ENCODE measurements around the gene PARL.

DNA sequence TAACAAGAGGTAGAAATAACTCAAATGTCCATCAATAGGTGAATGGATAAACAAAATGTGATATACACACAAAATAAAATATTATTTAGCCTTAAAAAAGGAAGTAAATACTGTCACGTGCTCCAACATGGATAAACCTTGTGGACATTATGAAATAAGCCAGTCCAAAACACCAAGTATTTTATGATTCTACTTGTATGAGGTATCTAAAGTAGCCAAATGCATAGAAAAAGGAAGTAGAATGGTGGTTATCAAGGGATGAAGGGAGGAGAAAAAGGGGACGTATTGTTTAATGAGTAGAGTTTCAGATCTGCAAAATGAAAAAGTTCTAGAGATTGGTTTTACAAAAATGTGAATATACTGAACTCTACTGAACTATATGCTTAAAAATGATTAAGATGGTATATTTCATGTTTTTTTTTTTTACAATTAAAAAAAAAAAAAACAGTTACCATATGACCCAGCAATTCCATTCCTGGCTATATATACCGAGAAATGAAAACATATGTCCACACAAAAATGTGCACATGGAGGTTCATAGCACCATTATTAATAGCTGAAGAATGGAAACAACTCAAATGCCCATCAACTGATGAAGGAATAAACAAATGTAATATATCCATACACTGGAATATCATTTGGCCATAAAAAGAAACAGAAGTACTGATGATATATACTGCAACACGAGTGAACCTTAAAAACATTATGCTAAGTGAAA lies 30.2 kb downstream of the PARL start:
- TF ChIP-seq, protein P1, sequence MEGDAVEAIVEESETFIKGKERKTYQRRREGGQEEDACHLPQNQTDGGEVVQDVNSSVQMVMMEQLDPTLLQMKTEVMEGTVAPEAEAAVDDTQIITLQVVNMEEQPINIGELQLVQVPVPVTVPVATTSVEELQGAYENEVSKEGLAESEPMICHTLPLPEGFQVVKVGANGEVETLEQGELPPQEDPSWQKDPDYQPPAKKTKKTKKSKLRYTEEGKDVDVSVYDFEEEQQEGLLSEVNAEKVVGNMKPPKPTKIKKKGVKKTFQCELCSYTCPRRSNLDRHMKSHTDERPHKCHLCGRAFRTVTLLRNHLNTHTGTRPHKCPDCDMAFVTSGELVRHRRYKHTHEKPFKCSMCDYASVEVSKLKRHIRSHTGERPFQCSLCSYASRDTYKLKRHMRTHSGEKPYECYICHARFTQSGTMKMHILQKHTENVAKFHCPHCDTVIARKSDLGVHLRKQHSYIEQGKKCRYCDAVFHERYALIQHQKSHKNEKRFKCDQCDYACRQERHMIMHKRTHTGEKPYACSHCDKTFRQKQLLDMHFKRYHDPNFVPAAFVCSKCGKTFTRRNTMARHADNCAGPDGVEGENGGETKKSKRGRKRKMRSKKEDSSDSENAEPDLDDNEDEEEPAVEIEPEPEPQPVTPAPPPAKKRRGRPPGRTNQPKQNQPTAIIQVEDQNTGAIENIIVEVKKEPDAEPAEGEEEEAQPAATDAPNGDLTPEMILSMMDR (IDR thresholded peaks at IDR 0.05), result no peak
- TF ChIP-seq EZH2phosphoT487 (IDR thresholded peaks at IDR 0.05) (no peak), EZH2 (IDR thresholded peaks at IDR 0.05) (no peak)

Measured in neural progenitor cell (in vitro differentiated cells).